B cell (primary cell): ENCODE measurements around the gene ARHGEF37.

Experiments used
- EZH2 ChIP-seq: IDR thresholded peaks from 2 replicates; pipeline ENCODE4 v1.6.1; 2012; ENCODE audit warnings: borderline replicate concordance, low read depth, mild to moderate bottlenecking, moderate library complexity, low read length; ENCODE audit not compliant: insufficient read depth, poor library complexity, severe bottlenecking
- TF ChIP-seq, protein P1 (sequence below): fragments of 200-600 bp; IDR thresholded peaks from one replicate; pipeline ENCODE4 v1.8.0; 2022; ENCODE audit warnings: antibody characterized with exemption, mild to moderate bottlenecking

GRCh38 chr5:149541893-149542292 is 39.4 kb upstream of the ARHGEF37 start:
- TF ChIP-seq, protein P1, sequence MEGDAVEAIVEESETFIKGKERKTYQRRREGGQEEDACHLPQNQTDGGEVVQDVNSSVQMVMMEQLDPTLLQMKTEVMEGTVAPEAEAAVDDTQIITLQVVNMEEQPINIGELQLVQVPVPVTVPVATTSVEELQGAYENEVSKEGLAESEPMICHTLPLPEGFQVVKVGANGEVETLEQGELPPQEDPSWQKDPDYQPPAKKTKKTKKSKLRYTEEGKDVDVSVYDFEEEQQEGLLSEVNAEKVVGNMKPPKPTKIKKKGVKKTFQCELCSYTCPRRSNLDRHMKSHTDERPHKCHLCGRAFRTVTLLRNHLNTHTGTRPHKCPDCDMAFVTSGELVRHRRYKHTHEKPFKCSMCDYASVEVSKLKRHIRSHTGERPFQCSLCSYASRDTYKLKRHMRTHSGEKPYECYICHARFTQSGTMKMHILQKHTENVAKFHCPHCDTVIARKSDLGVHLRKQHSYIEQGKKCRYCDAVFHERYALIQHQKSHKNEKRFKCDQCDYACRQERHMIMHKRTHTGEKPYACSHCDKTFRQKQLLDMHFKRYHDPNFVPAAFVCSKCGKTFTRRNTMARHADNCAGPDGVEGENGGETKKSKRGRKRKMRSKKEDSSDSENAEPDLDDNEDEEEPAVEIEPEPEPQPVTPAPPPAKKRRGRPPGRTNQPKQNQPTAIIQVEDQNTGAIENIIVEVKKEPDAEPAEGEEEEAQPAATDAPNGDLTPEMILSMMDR: no peak
- TF ChIP-seq EZH2: no peak
